Femur (tissue), 1 donor: ENCODE data around the gene TPT1.
"Not testable (repeated sequence)": the region's sequence is repeated elsewhere in the genome, so short reads cannot be mapped to it uniquely, and the experiment has no call there.

Experiments used
- DNase-seq: peaks from one replicate; pipeline ENCODE4 v3.0.0-alpha.2; 2017

TPT1 gene

DNA sequence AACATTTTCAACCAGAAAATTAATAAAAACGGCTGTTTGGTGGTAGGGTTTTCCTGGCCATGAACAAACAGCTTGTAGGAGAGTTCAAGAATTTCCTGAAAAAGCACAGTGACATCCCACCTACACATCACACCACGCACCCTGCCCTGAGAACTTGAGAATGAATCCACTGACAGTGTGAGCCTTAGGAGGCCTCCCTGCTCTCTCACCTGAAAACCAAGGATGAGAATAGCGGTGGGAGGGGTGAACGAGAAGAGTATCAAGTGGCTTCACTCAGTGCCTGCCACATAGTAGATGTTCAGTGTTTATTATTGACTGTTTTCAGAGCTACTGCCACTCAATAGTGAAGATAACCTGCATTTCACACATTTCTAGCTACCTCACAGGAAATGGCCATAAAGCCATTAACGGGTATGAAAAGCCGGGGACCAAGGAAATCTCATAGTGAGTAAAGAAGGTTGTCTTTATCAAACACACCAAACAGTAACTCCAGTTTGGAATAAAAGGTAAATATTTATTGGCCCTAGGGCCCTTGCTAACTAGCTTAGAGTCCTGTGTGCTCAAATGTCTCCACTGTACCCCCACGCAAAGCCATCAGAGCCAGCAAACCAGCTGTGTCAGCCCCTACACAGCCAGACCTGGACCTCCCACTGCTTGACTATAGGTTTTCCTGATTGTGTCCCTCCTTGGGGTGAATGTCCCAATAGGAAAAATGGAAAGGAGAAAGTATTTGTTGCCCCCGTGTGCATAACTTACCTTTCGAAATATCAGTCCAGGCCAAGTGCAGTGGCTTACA lies 40.6 kb downstream of the TPT1 start:
- DNase-seq, result no peak

DNA sequence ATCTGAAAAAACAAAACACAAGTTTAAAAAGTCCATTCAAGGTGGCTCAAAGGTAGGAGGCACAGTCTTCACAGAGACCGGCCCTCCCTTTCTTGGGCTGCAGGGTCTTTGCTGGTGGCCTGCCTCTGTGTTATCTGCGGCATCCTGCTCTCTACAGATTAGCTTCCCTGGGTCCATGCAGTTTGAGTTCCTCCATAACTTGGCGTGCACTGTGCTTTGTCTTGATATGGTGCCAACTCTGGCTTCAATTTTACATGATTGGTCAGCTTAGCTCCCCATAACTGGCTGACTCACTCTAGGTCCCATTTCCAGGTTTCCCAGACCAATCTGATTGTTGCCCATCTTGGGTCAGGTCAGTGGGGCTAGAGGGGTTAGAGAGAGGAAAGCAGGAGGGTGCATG lies 41.8 kb downstream of the TPT1 start:
- no peak for DNase-seq

GRCh38 chr13:45298550-45298949 lies 42.4 kb downstream of the TPT1 start:
- not testable (repeated sequence) for DNase-seq

DNA sequence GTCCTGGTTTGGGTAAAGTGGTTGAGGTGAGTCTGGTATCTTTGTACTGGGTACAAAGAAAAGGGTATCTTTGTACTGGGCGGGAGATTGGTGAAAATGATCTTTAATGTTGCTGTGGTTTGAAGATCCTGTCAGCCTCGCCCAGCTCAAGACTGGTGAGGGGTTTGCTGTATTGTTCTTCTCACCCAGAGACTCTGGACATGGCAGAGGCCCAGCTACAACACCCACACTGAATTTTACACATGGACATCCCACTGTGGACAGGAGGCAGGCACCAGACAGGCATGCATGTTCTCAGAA lies 42.8 kb downstream of the TPT1 start:
- DNase-seq, result no peak

DNA sequence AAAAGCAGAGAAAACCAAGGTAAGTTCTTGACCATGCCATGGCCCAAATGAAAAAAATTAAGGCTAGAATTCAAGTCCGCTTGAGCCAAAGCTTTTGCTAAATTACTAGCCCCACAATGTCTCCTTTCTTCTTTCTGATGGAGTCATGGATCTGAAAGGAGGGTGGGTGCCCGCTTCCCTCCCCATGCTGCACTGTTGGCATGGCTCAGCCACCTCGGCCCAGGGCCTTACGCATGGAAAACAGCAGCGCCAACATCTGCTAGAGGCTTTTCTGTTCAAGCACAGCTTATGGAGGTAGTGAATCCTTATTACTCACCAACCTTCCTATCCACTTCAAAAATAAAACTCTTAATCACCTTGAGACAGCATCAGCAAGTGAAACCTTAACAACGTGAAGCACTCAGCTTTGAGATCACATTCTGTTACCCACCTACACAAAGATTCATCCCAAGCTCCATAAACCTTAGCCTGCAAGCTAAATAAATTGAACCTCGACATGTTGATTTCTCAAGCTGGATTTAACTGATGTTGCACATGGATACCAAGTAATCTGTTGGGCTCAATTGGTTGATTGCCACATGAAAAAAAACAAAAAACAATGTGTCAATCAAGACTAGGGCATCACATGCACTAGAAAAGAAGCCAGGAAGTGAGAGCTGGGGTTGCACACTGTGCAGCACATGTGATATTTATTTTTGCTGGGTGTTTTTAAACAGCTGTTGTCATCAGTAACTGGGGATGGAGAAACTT lies 43.4 kb downstream of the TPT1 start:
- DNase-seq, result no peak

DNA sequence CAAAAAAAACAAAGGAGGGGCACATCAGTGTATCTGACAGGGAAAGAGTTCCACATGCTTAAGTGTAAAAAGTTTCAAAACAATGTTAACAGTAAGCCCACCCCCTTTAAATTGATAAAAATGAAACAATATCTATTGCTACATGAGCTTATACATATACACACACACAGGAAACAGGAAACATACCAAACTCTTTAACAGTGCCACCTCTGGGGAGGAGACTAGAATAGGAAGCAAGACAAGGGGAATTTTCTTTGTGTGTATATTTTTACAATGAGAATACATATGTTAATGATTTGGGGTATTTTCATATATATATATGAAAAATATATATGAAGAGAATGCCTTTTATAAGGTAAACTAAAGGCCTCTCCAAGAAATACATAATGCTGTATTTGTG lies 44.7 kb downstream of the TPT1 start:
- no peak for DNase-seq

DNA sequence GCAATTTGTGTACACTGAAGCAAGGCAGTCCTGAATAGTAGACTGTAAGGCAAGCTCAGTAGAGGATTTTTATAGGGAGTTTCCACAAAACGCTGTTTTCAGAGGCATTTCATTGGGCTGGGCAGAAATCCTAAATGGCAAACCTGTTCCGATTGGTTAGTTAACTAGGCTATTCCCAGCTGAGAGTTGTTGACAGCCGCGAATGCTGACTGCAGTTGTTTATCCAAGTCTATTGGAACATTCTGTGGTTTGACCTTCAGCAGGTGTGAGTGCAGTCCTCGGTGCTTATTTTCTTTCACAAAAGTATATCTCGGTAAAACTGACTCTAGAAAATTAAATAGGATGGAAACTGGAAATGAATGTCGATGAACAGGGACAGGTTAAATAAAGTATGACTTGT lies 45.4 kb downstream of the TPT1 start:
- no peak for DNase-seq

DNA sequence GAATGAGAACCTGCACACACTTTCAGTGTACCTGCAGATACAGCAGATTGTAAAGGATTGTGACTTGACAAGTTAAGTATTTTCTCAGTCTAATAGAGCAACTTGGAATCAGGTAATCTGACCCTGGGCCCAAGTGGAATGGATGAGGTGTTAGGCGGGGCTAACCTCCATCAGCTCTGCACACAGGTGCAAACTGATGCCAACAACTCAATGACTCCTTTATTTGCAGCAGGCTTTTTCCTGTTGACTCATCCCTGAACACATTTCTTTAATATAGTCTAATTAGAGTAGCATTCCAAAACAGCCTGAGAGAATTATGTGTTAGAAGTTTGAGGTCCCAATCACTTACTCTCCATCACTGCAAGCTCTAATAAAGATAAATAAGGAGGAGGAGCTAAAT lies 48.8 kb downstream of the TPT1 start:
- DNase-seq, result no peak

DNA sequence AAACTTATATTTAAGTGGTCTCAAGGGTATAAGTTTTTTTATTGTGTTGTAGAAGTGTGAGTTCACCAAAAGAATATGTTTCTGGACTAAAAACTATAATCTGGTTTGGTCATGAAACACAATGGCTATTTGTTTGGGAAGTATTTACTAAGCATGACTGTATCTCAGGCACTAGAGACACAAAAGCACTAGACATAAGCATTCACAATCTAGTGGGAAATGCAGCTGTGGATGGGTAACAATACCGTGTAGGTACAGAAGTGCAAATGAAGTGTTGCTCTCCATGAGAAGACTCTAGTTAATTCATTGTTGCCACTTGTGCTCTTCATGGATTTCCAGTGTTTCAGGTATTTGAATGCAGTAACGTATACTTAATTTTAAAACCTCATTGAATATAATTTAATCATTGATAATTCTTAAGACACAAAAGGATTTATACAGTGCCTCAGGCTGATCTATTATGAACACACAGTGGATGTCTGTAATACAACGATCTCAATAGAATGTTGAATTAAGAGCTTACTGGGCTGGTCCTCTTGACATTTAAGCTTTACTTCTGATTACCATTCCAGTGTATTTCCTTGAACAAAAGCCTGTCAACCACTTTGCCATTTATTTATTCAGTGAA lies 50.9 kb downstream of the TPT1 start:
- DNase-seq, result no peak
